GM04503 (cell line): ENCODE measurements around the gene NCAPG2.

Experiments used
- DNase-seq: peaks from one replicate; pipeline ENCODE4 v3.0.0-alpha.2; 2012; ENCODE audit warnings: low read depth

The NCAPG2 gene

GRCh38 chr7:158595068-158595467 is 109.5 kb downstream of the NCAPG2 start:
- no peak for DNase-seq

- DNase-seq, result no peak
These were observed 112.1 kb downstream of the NCAPG2 start for GRCh38 chr7:158592541-158592940.

- no peak for DNase-seq
These were observed 112.7 kb downstream of the NCAPG2 start for GRCh38 chr7:158591944-158592343.

- no peak for DNase-seq
These were observed 114.4 kb downstream of the NCAPG2 start for GRCh38 chr7:158590181-158590530.

GRCh38 chr7:158589653-158590052 is 115.0 kb downstream of the NCAPG2 start:
- DNase-seq, result no peak

GRCh38 chr7:158588878-158589442 is 115.6 kb downstream of the NCAPG2 start:
- DNase-seq, result no peak

- DNase-seq, result no peak
These were observed 116.3 kb downstream of the NCAPG2 start for GRCh38 chr7:158588085-158588877.

- no peak for DNase-seq
These were observed 117.2 kb downstream of the NCAPG2 start, which contains the start of gene PTPRN2 for GRCh38 chr7:158587162-158588084. Gene PTPRN2 (minus strand): TSS chr7:158587823.

GRCh38 chr7:158586499-158587161 is 118.0 kb downstream of the NCAPG2 start:
- DNase-seq, result no peak

GRCh38 chr7:158585721-158586498 is 118.7 kb downstream of the NCAPG2 start:
- no peak for DNase-seq

GRCh38 chr7:158584407-158584806 is 120.2 kb downstream of the NCAPG2 start:
- no peak for DNase-seq

- no peak for DNase-seq
These were observed 120.8 kb downstream of the NCAPG2 start for GRCh38 chr7:158583810-158584209.

GRCh38 chr7:158583143-158583542 is 121.5 kb downstream of the NCAPG2 start:
- DNase-seq, result no peak

GRCh38 chr7:158582089-158582456 is 122.5 kb downstream of the NCAPG2 start:
- DNase-seq, result no peak

- DNase-seq, result no peak
These were observed 123.0 kb downstream of the NCAPG2 start for GRCh38 chr7:158581440-158582088.
